NK-92 (cell line): ENCODE results near the gene ENAH.
"Not testable (repeated sequence)": the region's sequence is repeated elsewhere in the genome, so short reads cannot be mapped to it uniquely, and the experiment has no call there.

ENCODE experiments used
- DNase-seq: peaks from one replicate; lab custom pipeline; 2025; ENCODE audit not compliant: unreplicated experiment; lab: John Stamatoyannopoulos, UW

ENAH gene

DNA sequence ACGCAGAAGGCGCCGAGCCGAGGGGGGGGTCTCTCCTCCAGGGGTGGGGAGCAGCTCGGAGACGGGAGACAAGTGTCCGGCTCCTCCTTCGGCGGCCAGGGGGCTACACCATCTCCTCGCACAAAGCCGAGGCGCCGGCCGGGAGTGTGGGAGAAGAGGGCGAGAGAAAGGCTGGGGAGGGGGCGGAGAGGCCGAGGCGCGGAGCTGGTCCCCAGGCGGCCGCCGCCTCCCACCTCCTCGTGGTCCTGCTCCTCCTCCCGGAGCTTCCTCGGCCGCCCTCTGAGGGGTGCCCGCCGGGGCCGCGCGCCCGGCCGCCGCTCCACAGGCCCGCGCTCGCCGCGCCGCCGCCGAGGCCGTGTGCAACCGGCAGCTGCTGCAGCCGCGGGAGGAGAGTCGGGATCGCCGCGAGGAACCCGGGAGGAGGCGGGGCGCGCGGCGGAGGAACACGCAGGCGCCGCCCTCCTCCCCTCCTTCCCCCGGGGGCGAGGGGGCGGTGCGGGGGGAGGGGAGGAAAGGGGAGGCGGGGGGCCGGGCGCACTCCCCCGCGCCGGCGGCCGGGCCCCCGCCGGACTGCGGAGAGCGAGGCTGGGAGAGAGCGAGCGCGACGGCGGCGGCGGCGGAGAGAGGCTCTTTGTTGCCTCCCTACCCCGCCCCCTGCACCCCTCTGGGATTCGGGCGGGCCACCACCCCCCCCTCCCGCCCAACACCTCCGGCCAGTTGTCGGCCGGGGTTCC lies at the start of gene ENAH:
TSS of gene ENAH (minus strand) at position 395 of the 734 bp plus-strand sequence. CDS start 433 bp downstream, outside the sequence.
- DNase-seq, result no peak

DNA sequence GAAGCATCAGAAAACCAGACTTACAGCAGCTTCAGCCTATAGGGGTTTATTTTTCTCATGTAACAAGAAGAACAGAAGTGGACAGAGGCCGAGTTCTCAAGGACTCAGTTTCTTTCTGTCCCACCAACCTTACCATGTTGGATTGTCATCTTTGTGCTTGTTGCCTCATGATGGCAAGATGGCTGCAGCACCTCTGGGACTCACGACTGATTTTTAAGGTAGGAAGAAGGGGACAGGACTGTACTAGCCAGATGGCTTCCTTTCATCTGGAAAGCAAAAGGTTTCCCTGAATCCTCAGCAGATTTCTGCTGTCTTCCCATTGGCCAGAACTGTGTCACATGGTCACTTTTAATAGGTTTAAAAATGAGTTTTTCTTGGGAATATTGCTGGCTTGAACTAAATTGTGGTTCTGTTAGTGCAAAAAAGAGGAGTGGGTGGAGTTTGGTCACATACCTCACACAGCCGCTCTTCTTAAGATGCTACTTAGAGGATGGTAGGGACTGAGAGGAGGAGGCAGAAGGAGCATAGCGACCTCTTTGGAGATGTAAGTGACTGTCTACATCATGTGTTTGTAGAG lies 48.1 kb upstream of the ENAH start:
- no peak for DNase-seq

DNA sequence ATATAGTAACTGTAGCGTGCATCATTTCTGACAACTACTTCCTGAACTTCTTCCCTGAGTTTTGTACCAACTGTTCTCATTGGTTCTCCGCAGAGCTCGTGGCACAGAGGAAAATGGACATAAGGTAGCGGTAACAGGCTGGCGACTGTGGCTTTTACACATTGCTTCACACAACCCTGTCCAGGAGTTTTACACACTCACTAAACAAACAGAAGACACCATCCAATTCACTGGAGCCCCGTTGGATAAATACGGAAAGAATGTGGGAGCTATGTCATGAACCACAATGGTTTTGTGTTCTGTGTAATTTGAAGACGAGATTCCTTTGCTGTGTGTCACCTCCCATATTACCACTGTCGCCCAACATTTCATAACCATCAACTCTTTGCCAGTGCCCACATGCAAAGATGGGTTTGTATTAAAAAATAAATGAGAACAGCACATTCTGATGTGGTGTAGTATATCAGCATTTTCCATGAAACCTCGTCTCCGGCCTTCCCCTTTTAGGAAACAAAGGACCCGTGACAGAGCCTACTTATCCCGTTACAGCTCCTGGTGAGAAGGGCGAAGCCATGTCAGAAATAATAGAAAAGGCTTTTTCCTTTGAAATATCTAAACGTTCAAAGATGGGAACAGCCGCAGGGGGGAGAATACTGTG lies 47.4 kb upstream of the ENAH start:
- DNase-seq, result no peak

DNA sequence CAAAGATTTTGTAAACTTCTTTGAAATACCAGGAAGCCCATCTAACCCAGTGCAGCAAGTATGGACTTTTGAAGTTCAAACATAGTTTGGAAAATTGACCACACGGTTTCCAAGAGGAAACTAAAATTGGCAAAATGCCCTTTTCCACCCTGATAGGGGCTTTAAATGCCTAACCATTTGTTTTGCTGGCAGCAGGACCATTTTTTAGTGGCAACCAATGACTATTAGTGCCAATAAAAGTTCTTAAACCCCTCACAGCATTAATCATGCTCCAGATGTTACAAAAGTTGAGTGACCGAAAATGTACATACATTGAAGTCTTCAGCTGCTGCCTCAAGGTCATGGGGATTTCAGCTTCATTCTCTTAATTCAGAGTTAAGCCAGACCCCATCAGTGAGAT lies 46.4 kb upstream of the ENAH start:
- DNase-seq, result no peak

DNA sequence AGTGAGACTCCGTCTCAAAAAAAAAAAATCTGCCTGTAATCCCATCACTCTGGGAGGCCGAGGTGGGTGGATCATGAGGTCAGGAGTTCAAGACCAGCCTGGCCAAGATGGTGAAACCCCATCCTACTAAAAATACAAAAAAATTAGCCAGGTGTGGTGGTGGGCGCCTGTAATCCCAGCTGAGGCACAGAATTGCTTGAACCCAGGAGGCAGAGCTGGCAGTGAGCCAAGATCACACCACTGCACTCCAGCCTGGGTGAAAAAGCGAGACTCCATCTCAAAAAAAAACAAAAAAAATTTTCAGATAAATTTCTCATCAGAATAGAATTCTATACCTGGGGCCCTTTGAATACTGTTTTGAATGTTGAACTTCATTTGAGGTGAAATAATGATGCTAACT lies 45.3 kb upstream of the ENAH start:
- DNase-seq, result not testable (repeated sequence)

DNA sequence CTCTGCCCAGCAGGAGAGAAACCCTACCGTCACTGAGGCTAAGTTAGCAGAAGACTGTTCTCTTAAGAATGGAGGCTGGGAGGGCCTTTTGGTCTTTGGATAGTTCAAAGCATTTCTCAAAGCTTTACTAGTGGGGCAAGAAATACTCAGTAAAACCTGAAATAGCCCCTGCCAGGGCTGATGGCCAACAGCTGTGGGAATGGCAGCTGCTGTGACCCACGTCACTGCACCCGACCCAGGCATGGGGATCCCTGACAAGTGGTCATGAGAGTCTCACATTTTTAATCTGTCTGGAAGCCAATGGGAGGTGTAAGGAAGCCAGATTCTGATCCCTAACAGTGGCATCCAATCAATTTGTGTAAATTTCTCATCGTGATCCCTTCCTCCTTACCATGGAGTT lies 44.5 kb upstream of the ENAH start:
- no peak for DNase-seq

DNA sequence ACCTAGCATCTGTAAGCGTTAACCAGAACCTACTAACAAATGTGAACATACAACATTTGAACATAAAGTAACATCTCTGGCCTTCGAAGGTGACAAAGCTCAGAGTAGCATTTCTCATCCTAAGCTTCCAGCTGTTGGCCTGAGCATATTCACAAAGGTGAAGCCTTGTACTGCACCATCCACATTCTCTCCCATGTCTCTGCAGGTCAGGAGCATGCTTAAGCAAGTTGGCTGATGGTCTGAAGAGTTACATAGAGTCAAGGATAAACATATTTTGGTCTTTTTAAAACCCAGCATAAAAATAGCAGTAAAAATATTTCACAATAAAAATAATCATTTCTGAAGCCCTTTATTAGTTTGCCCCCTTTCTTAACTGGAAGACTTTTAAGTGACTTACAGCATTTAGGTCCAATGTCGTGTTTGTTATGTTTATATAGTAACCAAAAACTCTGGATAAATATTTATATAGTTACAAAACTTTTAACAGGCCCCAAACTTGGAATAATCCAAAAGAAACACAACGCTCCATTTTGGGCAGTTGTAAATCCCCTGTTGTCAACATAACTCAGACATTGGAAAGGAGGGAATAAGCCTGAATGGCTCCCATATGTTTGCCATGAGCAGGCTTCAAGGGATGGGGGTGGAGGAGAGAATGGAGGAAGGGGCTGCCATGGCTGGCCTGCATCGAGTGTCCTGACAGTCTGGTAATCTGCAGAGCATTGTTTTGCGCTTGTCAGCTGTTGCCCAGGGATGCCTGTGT lies 42.8 kb upstream of the ENAH start:
- no peak for DNase-seq

DNA sequence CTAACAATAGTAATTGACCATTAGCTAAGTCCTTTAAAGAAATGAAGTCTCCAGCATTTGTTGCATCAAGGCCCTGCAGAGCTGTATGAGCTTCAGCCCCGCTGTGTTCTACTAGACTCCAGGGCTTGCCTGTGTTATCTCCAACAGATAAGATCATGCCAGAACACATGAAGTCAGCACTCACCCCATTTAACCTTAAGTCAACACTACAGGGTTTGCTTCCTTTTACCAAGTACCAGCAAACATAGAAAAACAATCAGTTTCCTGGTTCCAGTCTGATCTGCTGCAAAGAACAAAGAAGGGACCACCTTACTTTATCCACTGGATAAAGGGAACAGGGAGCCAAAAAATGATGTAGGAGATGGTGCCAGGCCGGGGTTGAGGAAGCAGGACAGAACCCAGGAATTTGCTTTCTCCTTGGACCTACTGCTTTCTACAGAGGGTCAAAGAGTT lies 41.3 kb upstream of the ENAH start:
- no peak for DNase-seq

DNA sequence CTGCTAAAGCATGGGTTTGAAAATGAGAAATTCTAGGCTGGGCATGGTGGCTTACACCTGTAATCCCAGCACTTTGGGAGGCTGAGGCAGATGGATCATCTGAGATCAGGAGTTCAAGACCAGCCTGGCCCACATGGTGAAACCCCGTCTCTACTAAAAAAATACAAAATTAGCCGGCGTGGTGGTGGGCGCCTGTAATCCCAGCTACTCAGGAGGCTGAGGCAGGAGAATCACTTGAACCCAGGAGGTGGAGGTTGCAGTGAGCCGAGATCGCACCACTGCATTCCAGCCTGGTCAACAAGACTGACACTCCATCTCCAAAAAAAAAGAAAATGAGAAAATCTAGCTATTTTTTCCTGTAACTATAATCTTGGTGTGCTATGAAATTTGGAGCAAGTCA lies 40.8 kb upstream of the ENAH start:
- not testable (repeated sequence) for DNase-seq

DNA sequence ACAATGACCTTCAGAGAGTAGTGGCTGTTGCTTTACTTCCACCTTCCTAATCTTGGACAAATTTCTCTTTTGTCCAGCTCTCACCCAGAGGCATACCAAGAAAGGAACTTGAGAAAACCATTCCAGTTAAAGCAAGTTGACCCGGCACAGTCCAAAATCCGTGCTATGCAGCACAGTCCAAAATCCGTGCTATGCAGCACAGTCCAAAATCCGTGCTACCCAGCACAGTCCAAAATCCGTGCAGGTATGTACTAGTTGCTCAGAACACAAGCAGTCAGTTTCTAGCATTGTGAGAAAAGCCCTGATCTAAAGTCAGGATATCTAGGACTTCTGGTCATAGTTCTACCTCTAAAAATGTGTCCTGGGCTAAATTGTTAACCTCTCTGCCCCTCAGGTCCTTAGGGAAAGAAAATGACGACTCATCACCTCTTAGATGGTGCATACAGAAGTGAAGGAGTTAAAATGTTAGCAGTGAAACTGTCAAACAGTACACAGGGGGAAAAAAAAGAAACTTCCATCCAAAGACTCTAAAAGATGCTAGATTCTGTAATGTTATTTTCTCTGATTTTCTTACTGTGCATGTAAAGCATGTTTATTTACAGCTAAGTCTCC lies 40.3 kb upstream of the ENAH start:
- no peak for DNase-seq

DNA sequence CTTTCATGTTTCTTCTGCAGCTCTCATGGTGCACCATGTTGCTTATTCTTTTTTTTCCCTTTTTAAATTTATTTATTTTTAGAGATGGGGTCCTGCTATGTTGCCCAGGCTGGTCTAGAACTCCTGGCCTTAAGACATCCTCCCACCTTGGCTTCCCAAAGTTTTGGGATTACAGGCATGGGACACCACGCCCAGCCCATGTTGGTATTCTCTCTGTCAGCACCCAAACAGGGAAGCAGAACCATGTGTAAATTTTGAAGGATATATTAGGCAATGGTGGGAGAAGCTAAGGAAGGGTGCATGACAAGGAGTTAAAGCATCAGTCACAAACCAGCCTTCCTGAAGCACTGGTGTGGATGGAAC lies 39.6 kb upstream of the ENAH start:
- no peak for DNase-seq

DNA sequence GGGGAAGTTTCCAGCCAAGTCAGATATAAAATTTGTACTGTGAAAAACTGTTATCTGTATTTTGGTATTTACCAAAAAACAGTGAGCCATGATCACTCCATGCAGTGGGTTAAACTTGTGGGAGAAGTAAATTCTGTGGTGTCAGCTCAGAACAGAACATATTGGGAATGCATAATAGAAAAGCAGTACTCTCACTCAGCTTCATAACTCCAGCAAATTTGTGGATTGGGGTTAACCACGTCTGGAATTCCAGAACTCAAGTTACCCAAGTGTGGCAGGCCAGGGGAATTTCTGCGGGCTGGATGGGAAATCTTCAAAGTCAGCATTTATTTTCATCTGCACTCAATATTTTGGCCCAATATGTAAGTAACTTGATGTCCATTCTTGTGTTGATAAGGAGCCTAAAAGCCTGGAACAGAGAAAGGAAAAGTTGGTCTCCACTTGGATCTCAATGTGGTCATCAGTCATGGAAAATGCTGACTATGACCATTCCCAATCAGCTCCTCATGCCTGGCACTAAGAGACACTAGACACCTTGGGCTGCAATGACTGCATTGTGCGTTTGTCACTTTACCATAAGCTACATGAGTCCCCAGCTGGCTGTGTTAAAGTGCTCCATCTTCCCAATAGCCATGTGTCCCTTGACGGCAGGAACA lies 39.1 kb upstream of the ENAH start:
- no peak for DNase-seq

DNA sequence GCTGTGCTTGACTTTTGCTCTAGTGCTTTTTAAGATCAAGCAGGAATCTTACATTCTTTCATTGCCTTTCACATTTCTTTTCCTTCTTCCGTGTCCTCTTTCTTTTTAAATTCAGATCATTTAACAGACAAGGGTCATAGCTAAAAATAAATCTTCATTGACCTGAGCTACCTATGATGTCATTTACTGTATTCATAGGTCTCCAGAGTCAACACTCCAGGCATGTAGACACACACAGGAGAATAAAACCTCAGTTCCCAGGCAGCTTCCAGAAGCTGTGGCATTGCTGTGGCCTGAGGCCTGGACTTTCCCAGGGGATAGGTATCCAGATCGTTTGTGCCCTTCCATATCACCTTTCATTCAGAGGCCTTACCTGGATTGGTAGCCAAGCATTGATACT lies 38.5 kb upstream of the ENAH start:
- DNase-seq, result no peak

DNA sequence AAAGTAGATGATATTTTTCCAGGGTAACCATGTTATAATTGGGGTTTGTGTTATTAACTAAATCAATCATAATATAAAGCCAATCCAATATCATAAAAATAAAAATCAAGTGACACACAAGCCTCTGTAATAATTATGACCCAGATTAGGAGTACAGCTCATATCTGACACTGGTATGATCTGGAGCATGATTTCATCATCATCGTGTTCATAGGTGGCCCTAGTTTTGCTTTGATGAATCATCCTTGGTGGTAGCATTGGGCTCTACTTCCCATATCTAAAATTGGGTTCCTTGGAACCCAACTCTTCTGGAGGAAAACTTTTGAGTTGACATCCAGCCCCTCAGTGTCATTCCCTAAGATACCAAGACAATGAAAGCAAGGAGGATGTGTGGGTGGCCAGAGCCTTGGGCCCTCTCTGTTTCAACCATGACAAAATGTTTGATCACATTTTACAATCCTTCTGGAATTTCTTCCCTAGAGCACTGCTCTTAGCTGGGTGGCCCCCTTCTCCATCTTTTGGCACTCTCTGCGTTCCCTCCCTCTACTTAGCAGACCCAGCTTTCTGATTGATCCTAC lies 37.0 kb upstream of the ENAH start:
- no peak for DNase-seq

DNA sequence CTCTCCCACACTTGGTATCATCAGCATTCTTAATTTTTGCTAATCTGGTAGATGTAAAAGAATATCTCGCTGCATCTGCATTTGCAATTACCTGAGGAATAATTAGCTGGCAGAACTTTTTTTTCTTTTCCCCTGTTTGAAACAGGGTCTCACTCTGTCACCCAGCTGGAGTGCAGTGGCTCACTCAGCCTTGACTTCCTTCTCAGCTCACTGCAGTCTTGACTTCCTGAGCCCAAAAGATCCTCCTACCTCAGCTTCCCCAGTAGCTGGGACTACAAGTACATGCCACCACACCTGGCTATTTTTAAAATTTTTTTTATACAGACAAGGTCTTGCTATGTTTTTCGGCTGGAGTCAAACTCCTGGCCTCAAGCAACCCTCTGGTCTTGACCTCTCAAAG lies 35.4 kb upstream of the ENAH start:
- no peak for DNase-seq

DNA sequence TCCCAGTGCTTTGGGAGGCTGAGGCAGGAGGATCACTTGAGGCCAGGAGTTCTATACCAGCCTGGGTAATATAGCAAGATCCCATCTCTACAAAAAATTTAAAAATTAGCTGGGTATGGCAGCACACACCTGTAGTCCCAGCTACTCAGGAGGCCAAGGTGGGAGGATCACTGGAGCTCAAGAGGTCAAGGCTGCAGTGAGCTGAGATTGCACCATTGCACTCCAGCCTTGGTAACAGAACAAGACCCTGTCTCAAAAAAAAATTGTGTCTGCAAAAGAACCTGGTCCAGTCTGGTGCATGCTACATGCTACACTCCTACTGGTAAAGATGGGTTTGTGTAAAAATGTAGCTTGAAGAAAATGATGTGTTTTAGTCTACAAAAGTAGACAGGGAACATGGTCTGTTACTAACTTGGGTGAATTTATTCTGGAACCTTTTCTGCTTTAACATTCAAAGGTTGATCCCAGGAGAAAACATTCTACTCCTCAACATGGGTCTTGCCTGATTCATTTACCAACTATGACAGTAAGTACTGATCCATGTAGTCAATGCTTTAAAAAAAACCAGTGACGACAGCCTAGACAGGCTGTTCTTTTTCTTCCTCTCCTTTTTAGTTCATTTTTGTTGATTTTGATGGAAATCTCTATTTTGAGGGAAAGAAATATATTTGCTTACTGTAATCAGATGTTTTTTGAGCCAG lies 32.7 kb upstream of the ENAH start:
- DNase-seq, result no peak

DNA sequence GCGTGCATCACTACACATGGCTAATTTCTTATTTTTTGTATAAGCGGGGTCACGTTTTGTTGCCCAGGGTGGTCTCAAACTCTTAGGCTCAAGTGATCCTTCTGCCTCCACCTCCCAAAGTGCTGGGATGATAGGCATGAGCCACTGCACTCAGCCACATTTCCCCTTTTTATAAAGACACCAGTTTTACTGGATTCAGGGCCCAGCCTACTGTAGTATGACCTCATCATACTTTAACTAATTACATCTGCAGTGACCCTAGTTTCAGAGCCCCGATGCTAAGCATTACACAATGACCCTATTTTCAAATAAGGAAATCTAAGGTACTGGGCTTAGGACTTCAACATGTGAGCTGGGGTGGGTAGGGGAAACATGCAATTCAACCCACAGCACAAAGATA lies 31.8 kb upstream of the ENAH start:
- DNase-seq, result no peak

DNA sequence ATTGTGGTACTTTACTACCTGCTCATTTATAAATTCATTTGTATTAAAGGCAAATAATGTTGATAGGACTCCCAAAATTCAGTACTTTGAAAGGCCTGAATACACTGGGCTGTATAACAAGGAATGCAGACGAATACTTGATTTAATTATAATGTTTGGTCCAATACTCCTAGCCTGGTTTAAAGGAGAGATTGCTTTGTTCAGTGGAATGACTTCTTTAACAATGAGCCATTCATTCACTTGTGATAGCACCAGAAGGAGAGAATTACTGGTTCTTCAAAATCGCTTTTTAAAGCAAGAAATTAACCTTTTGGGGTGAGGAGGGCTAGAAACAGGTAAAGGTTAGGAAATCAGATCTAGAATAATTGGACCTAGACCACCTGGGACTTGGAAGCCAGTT lies 28.3 kb upstream of the ENAH start:
- no peak for DNase-seq

DNA sequence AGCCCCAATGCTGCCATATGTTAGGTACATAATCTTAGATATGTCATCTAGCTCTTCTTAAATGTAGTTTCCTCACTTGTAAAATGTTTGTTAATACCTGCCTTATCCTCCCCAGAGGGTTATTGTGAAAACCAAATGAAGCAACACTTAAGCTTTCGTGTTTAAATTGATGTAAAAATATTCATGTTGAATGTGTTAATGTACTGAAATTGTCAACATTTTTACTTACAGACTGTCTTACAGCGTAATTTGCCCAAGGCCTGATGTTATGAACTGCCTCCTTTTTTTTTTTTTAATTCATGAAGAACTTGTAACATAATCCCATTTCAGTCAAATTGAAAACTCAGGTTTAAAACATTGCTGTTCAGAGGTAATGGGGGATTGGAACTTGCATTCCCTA lies 25.6 kb upstream of the ENAH start:
- no peak for DNase-seq
